IPS-18c (cell line): ENCODE results near the gene SSBP3.

Experiments used
- H3K4me3 ChIP-seq: 2 replicates; pipeline ENCODE4 v1.7.0; 2013; ENCODE audit warnings: low read depth, mild to moderate bottlenecking, low read length, moderate library complexity; ENCODE audit not compliant: insufficient read depth
- H3K9me3 ChIP-seq: one replicate; pipeline ENCODE4 v1.6.1; 2013; ENCODE audit warnings: mild to moderate bottlenecking, low read length, moderate library complexity; ENCODE audit not compliant: control insufficient read depth, insufficient read depth

The SSBP3 gene

DNA sequence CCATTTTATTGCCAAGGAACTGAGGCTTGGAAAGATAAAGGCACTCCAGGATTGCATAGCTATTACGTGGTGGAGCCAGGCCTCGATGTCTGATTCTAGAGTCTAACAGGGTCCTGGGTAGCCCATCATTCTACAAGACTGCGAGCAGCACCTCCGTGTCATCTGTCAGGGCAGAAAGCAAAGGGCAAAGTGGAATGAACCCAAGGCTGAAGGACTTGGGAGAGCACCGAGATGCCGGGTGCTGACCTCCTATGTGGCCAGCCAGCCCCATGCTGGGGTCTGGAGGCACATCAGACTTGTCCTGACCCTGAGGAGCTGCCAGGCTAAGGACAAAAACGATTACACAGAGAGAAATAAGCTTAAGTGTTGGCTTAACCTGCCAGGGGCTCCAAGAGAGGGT, 143.9 kb downstream of the SSBP3 start:
- H3K4me3 ChIP-seq = no peak overlapping the region
- H3K9me3 ChIP-seq = no peaks in the 10 kb centered on the region

DNA sequence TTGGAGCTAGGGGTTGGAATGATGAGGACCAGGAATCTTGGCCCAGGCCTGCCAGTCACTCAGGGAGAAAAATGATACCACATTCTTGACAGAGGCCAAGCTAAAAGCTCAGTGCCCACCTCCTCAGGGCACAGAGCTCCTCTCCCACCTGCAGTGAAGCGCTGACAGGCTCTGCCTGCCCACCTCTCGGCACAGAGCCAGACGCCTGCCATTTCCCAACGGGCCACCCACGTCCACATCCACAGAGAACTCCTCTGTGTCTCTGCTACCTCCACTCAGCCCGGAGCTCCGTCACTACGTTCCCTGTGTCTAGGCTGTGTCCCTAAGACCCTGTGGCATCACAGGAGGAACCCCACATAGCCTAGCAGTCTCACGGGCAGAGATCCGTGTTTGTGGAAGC, 145.4 kb downstream of the SSBP3 start:
- Histone ChIP-seq H3K4me3 (no peak overlapping the region), H3K9me3 (no peaks in the 10 kb centered on the region)

DNA sequence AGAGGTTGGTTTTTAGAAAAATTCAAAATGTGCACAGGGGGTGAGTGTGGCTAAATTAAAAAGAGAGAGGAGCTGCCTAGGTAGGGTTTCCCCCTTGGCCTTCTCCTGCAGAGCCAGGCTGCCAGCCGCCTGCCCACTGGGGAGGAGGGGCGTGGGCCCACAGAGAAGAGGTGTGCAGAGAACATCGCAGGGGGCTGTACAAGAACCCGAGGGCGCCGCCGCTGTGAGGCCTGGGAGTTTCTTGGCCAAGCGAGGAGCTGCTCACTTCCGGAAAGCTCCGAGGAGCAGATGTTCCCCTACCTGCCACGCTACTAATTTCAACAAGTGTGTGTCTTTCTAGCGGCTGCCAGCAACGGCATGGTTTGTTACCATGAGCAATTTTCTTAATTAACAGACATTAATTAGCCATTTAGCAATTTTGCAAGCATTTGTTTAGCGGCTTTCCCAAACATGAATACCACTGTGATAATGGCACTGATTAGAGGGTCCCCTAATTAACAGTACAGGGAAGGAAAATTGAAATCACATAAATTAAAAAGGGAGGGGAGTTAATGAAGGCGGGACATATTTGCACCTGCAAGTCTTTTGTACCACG, 146.6 kb downstream of the SSBP3 start:
- H3K9me3 ChIP-seq = no peaks in the 10 kb centered on the region
- H3K4me3 ChIP-seq = no peak overlapping the region

DNA sequence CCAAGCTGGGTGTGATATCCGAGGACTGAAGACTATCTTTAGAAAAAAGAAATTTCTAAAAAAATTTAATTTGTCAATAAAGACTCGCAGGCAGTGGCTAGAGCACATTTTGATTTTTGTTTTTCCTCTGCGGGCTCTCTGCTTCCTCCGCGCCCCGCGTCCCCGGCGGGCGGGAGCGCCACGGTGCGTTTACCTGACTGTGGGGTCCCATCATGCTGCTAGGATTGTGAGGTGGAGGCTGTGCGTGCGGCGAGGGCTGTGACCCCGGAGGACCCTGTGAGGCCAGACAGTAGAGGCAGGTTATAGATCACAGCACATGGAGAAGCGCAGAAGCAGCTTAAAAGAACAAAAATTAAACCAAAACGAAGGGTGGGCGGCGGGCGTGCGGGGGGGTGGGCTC, 148.3 kb downstream of the SSBP3 start:
- Histone ChIP-seq H3K4me3 (no peak overlapping the region), H3K9me3 (no peaks in the 10 kb centered on the region)

DNA sequence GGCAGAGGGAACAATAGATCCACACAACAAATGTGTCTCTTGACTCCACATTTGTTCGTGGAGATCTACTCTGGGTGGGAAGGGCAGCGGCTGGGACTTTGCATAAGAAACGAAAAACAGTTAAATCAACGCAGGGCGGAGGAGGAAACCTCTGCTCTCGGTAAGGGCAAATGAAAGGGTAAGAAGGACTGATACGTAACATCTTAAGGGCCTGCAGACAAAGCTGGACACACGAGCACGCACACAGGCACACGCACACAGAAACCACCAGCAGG, 148.9 kb downstream of the SSBP3 start:
- no peaks in the 10 kb centered on the region for H3K9me3 ChIP-seq
- no peak overlapping the region for H3K4me3 ChIP-seq

DNA sequence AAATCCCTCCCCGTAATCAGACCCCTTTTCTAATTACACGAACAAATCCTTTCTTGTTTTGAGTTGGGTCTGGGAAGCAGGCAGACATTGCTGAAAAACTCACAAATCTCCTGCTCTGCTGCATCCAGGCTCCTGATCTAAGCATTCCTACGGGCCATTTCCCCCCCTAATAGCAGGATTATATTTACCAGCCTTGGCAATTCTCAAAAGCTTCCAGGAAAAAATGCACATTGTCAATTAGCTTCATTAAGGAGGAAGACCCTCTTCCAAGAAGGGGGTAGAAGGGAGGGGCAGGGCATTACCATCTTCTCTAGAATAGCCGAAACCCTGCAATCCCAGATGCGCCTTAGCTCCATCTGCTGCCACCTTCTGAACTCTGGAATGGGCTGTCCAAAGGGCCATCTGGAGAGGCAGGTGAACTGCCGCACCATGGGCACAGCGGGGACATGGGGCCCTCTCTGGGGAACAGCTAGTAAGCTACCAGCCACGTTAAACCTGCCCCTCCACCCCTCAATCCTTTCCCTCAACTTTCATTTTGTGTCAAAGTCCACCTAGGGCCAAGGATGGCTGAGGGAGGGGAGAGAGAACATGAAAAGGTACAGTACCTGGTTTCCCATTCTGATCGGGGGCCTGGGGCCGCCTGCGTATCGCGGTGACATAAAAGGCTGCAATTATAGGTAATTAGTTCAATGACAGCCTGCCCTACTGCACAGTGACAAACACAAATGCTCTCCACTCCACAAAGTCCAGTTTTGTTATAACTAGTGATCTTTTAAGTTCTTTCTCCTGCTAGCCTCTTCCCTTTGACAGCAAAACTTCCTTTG, 149.5 kb downstream of the SSBP3 start:
- H3K4me3 ChIP-seq = no peak overlapping the region
- H3K9me3 ChIP-seq = no peaks in the 10 kb centered on the region

DNA sequence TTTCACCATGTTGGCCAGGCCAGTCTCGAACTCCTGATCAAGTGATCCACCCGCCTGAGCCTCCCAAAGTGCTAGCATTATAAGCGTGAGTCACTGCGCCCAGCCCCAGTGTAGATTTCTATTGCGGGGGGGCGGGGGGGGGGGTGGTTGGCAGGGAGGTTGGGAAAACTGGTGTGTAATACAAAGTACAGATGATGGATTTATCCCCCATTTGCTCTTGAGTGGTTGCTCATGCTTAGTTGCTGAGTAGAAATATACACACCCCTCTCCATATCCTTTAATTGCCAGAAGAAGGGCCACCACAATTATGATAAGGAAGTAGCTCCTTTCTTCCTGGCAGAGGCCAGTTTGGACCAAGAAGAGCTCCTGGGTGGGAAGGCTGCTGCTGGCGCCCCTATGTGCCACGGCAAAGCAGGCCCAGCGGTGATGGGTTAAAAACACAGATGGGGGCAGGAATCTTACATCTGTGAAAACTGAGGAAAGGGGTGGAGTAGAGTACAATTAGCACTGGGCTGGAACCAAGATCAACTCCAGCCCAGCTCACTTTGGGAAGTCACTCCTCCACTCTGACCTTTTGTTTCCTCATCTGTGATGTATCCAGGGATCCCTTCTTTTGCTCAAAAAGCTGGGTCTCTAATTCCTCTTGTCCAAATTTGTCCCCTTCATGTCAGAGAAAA, 151.0 kb downstream of the SSBP3 start:
- Histone ChIP-seq H3K4me3 (no peak overlapping the region), H3K9me3 (no peaks in the 10 kb centered on the region)

DNA sequence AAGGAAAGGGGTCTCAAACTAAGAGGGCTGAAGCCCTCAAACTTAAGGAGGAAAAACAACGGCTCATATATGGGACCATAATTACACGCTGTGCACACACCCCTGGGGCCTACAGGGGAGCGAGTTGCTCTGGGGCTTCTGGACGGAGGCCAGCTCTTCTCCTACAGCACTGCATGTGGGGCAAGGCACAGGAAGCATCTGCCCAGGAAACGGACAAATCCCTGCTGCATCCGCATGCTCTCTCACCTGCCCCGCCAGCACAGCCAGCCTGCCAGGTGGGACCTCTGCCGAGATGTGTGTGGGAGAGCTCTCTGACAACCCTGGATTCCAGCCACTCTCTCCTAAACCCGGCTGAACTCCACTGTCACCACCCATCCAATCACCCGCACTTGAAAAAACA, 152.1 kb downstream of the SSBP3 start:
- Histone ChIP-seq H3K9me3 (no peaks in the 10 kb centered on the region), H3K4me3 (no peak overlapping the region)

DNA sequence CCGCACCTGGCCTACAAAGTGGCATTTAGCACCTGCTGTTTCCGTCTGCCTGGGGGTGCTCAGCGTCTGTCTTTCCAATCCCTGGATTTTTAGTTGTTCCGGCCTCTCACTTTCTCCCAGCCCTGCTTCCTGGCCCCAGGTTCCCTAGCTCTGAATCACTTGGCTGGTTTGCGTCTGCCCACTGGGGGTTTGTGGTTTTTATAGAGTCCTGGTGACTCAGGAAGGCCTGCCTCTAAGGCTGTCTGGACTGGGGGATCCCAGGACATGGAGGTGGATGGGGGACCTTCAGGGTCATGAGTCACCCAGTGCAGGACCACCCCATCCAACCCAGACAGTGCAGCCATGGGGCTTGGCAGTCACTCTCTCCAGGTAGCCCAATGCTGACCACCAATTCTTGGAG, 152.7 kb downstream of the SSBP3 start:
- Histone ChIP-seq H3K9me3 (no peaks in the 10 kb centered on the region), H3K4me3 (no peak overlapping the region)

DNA sequence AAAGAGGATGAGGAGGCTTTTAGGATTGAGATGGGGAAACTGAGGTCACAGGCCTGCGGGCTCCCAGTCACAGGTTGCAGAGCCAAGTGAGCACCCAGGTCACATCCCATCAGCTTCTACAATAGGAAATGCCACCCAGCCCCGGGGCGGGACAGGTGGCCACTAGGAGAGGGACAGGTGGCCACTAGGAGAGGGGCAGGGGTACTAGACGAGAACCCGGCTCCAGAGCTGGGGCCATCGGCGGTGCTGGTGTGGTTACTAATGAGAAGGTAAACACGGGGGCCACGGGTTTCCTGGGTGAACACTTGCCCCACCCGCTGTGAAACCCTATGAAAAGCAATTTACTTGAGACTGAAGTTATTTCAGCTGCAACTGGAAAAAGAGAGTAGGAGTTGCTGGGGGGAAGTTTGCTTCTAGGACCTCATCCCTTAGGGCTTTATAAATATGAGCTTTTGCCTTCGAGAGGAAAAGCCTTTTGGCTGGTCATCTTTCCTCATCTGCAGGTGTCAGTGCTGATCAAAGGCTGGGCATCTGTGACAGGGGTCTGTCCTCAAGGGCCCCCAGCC, 153.7 kb downstream of the SSBP3 start:
- Histone ChIP-seq H3K9me3 (no peaks in the 10 kb centered on the region), H3K4me3 (no peak overlapping the region)

DNA sequence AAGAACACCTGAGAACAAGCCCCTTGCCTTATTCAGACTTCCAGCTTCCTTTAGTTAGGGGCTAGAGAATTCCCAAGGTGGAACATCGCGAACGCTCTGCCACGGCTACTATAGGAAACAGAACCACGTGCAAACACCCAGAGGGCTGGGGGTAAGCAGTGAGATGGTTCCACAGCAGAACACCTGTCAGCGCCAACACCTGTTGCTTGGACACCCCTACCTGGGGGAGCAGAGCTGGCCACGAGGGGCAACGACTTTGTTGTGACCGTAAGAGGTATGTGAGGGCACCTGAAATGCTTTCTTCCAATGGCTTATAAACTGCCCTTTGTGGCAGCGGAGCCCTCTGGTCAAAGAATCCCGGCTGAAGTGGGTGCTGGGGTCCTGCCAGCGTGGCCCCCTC, 155.5 kb downstream of the SSBP3 start:
- no peaks in the 10 kb centered on the region for H3K9me3 ChIP-seq
- H3K4me3 ChIP-seq = no peak overlapping the region

DNA sequence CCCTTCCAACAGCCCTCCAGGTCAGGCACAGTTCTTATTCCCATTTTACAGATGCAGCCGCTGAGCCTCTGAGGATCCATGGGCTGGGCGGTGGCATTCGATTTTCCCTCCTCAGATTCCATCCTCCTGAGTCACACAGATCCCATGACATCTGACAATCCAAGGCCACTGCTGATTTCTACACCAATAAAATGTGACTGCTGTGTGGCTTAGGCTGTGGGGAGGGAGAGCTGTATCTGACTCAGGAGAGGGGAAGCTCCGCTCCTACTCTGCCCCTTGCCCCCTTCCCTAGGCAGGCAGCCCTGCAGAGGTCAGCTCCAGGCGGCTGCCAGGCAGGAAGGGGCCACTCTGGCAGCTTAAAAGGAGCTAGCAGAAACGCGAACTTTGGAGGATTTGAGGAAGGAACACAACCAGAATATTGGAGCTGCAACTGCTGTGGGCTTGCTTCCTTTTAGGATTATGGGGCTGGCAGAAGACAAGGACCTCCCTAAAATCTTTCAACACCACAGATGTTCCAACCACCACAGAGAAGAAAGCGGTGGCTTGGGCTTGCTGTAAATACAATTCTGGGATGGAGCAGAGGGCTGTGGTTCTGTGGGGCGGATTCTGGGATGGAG, 156.3 kb downstream of the SSBP3 start:
- Histone ChIP-seq H3K9me3 (no peaks in the 10 kb centered on the region), H3K4me3 (no peak overlapping the region)

DNA sequence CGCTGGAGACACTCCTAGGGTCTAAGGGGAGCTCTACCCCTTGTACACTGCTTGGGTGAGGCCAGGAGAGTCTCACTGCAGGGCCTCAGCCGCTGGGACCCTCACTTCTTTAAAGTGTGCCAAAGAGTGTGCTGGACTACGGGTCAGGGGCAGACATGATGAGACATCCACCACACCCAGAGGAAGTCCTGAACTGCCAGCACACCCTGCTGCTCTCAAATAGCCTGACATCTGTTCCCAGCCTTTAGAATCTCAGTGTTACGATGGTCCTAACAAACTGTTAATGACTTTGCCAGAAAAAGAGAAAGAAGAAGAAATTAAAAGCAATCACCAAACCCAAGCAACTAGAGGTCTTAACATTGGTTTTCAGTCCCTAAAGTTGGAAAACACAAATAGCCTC, 157.2 kb downstream of the SSBP3 start:
- H3K9me3 ChIP-seq = no peaks in the 10 kb centered on the region
- H3K4me3 ChIP-seq = no peak overlapping the region

DNA sequence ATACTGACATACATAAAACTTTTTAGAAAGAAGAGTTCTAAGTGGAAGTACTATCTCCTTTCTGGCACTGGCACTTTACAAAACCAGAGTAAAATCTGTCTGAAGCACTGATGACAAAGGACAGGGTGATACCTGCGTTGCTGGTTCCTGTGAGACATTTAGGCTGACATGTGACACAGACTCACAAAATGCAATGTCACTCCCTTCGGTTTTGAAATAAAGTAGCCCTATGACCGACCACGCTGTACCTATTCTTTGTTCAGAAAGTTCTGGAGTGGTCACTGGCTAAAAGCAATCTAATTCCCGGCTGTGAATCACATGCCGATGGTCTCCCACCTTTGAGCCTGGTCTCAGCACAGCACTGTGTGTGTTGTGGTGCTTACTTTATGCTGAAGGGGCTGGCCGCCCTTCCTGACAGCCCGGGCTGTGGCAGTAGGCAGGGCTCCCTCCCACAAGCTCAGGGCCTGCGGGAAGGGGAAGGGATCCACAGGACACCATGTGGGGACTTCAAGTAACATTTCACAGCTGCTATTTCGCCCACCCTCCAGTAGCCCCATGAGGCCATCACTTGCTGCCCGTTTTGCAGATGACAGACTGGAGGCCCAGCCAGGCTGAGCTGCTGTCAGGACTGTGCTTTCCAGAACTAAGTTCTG, 158.2 kb downstream of the SSBP3 start:
- Histone ChIP-seq H3K4me3 (no peak overlapping the region), H3K9me3 (no peaks in the 10 kb centered on the region)

DNA sequence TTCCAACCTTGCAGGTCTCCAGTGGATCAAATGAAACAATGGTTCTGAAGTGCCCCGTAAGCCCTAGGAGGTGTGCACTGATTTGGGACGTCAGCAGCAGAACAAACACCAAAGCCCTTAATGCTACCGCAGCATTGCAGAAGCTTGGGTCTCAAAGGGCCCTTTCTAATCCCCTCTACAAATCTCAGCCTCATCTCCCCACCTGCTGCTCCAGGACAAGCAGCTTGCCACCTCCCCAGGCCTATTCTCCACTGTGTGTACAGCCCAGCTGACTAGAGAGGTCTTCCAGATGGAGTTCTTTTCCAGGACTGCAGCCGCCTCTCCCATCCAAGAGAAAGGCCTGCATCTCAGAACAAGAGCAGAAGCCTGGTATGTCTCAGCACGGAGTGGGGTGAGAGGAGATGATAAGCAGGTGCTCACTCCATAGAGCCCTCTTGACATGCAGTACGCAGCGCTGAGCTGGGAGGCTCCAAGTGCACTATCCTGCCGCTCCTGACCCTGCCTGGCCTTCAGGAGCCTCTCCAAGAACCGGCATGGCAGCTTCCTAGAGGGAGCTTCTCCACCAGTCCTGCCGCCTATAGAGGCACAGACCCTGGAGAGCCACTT, 160.0 kb downstream of the SSBP3 start:
- Histone ChIP-seq H3K9me3 (no peaks in the 10 kb centered on the region), H3K4me3 (no peak overlapping the region)

DNA sequence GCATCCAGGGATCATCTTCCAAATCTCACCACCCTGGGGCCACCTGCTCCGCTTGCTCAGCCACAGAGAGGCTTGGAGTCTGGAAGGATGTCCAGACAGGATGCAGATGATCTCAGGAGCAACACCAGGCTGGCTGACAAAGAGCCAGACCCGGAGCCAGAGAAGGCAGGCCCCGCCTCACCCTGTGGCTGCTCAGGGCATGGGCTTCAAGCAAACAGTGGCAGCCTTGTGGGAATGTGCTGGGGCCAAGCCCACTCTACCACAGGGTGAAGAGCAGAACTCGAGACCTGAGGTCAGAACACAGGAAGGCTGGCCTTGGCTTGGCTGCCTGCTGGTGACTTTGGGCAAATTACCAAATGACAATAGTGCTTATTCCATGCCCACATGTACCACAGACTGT, 160.7 kb downstream of the SSBP3 start:
- H3K4me3 ChIP-seq = no peak overlapping the region
- H3K9me3 ChIP-seq = no peaks in the 10 kb centered on the region

DNA sequence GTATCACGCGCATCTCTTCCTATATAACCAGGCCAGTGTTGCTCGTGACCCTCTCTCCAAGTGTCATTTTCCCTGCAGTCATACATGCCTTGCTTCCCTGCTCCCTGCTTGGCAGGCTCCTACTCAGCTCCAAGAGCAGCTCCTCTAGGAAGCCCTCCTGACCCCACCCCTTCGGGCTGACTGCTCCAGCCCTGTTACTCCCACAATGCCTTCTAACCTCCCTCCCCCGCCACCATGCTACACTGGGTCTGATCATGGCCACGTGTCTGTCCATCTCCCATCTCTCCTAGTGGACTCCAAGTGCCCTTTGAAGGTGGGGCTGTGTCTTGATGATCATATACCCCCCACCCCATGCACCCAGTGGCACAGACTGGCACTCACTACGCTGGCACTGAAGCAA, 161.5 kb downstream of the SSBP3 start:
- H3K9me3 ChIP-seq = no peaks in the 10 kb centered on the region
- H3K4me3 ChIP-seq = no peak overlapping the region
